ENCODE measurements around the gene TFB1M.

GRCh38 chr6:155259897-155260296 is 54.4 kb downstream of the TFB1M start:
- no peak for TF ChIP-seq CTCF (IDR thresholded peaks at IDR 0.05)
- TF ChIP-seq POLR2A (IDR thresholded peaks at IDR 0.05): no peak
